ENCODE data around the gene PTRH1.

PTRH1 gene

GRCh38 chr9:127664678-127665507 lies 50.6 kb downstream of the PTRH1 start:
- in situ Hi-C loops (cut with MboI; ENCODE audit: low sequenced_read_pairs), result no loop called here

GRCh38 chr9:127664324-127664677 lies 51.2 kb downstream of the PTRH1 start:
- in situ Hi-C loops (cut with MboI; ENCODE audit: low sequenced_read_pairs), result no loop called here

Data from HL-60/S4 treated with retinoic acid at 250 ng/mL for 4 days and 3 days (cell line).